ENCODE results near the gene TRIM65. TPM values are rescaled to one million over a fixed set of nuclear protein-coding genes. Genes with fewer than 3 reads are reported as not detected.

The TRIM65 gene
- total and polyA plus RNA-seq, 2 donors from 2014 or later, result 11.5 to 23.6 TPM

DNA sequence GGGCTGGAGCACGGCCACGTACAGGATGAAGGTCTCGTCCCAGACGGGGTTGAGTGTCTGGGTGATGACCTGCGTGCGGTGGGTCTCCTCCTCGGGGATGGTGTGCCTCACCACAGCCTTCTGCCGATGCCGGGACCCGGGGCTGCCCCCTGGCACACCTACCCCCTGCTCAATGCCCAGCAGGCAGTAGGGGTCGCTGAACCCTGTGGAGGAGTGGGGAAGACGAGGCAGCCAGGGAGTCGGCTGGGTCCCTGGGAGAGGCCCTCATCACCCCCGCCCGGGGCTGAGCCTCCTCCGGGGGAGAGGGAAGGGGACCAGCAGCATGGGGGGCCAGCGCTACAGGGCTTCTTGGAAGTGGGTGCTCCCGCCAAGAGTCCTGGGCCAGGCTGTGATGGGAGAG is 54.3 kb downstream of the TRIM65 start:
- no peaks in the 10 kb centered on the region for H3K9me3 ChIP-seq (ENCODE audit: control insufficient read depth in 2 of 3, insufficient read depth in 1 of 3, low read length in 3 of 3)
- H3K9ac ChIP-seq (ENCODE audit: low read length in 3 of 3), result no peak overlapping the region
- DNase-seq (no peak), FAIRE-seq (no peak)
- H3K27ac ChIP-seq (ENCODE audit: low read depth in 2 of 2, low read length in 2 of 2), result no peak overlapping the region
- no peaks in the 10 kb centered on the region for H3K27me3 ChIP-seq (ENCODE audit: control insufficient read depth, insufficient read depth, low read length)
- TF ChIP-seq, protein P1, sequence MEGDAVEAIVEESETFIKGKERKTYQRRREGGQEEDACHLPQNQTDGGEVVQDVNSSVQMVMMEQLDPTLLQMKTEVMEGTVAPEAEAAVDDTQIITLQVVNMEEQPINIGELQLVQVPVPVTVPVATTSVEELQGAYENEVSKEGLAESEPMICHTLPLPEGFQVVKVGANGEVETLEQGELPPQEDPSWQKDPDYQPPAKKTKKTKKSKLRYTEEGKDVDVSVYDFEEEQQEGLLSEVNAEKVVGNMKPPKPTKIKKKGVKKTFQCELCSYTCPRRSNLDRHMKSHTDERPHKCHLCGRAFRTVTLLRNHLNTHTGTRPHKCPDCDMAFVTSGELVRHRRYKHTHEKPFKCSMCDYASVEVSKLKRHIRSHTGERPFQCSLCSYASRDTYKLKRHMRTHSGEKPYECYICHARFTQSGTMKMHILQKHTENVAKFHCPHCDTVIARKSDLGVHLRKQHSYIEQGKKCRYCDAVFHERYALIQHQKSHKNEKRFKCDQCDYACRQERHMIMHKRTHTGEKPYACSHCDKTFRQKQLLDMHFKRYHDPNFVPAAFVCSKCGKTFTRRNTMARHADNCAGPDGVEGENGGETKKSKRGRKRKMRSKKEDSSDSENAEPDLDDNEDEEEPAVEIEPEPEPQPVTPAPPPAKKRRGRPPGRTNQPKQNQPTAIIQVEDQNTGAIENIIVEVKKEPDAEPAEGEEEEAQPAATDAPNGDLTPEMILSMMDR (IDR thresholded peaks at IDR 0.05; ENCODE audit: borderline replicate concordance, extremely low read depth, insufficient read depth), result no peak
- peaks cover 0 to 14% (median 9%) of the 10 kb centered on the region in 3 donors for H3K36me3 ChIP-seq (ENCODE audit: control insufficient read depth in 2 of 3, insufficient read depth in 3 of 3, low read length in 3 of 3)
- no peak overlapping the region for H3K4me3 ChIP-seq (ENCODE audit: low read length in 3 of 3)
- H3K4me1 ChIP-seq (ENCODE audit: control insufficient read depth in 2 of 3, insufficient read depth in 2 of 3, low read depth in 1 of 3, low read length in 3 of 3), result peaks cover 0 to 20% (median 9%) of the 10 kb centered on the region in 3 donors
- intact Hi-C loops (cut with DNase I), result no loop called here

DNA sequence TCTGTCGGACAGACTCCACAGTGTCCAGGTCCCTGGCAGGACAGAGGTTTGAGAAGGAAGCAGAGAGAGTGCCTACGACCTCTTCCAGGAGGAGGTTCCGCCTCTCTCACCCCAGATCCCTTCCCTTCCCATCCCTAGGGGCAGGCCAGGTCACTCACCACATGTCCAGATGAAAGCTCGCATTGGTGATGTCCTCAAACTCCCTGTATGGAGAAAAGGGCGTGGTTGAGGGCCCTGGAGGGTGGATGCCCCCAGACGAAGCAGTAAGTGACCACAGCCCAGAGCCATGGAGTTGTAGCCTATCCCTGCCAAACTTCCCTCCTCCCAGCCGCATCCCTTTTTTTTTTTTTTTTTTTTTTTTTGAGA is 56.0 kb downstream of the TRIM65 start:
- no peaks in the 10 kb centered on the region for H3K36me3 ChIP-seq (ENCODE audit: control insufficient read depth in 2 of 3, insufficient read depth in 3 of 3, low read length in 3 of 3)
- H3K4me3 ChIP-seq (ENCODE audit: low read length in 3 of 3), result no peak overlapping the region
- H3K27ac ChIP-seq (ENCODE audit: low read depth in 2 of 2, low read length in 2 of 2), result no peak overlapping the region
- DNase-seq, result no peak
- no peaks in the 10 kb centered on the region for H3K9me3 ChIP-seq (ENCODE audit: control insufficient read depth in 2 of 3, insufficient read depth in 1 of 3, low read length in 3 of 3)
- no peaks in the 10 kb centered on the region for H3K27me3 ChIP-seq (ENCODE audit: control insufficient read depth, insufficient read depth, low read length)
- peaks cover 0 to 10% (median 9%) of the 10 kb centered on the region in 3 donors for H3K4me1 ChIP-seq (ENCODE audit: control insufficient read depth in 2 of 3, insufficient read depth in 2 of 3, low read depth in 1 of 3, low read length in 3 of 3)
- no peak for FAIRE-seq
- no peak overlapping the region for H3K9ac ChIP-seq (ENCODE audit: low read length in 3 of 3)
- intact Hi-C loops (cut with DNase I), result no loop called here
- TF ChIP-seq, protein P1 (IDR thresholded peaks at IDR 0.05; ENCODE audit: borderline replicate concordance, extremely low read depth, insufficient read depth), result no peak

DNA sequence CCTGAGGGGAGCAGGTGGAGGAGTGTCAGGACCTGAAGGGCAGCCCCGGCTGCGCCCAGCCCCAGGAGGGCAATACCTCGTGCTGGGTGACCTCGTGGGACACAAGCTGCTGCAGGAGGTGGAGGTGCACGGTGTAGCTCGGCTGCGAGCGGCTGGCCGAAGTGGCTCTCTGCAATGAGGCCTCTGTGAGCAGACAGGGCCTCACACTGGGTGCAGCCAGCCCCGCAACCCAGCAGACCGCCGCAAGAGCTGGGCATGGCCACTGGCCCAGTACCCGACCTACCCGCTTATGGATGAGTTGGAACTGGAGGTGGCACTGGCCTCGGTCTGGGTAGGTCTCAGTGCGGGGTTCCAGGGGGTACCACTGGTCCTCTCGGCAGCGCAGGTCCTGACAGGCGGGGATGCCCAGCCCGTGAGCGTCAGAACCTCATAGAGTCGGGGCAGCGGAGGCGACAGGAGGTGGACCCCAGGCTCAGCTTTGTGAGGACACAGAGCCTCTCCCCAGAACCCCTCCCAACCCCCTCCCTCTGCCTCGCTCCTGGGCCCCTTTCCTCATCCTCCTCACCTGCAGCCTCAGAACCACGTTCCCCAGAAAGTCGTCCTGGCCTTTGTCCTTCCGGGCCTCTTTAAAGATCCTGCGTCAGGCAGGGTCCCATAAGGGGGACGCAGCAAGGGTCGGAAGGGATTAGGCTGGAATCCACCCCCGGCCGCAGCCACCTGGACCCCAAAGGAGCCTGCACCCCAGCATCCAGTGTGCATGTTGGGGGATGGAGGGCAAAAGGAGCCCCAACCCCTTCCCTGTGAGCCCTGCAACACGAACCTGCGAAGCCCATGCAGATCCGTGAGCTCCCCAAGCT is 56.6 kb downstream of the TRIM65 start:
- Histone ChIP-seq H3K4me3 (ENCODE audit: low read length in 3 of 3) (no peak overlapping the region), H3K9me3 (ENCODE audit: control insufficient read depth in 2 of 3, insufficient read depth in 1 of 3, low read length in 3 of 3) (no peaks in the 10 kb centered on the region), H3K36me3 (ENCODE audit: control insufficient read depth in 2 of 3, insufficient read depth in 3 of 3, low read length in 3 of 3) (no peaks in the 10 kb centered on the region), H3K9ac (ENCODE audit: low read length in 3 of 3) (no peak overlapping the region), H3K4me1 (ENCODE audit: control insufficient read depth in 2 of 3, insufficient read depth in 2 of 3, low read depth in 1 of 3, low read length in 3 of 3) (peaks cover 0 to 5% (median 4%) of the 10 kb centered on the region in 3 donors), H3K27ac (ENCODE audit: low read depth in 2 of 2, low read length in 2 of 2) (no peak overlapping the region), H3K27me3 (ENCODE audit: control insufficient read depth, insufficient read depth, low read length) (no peaks in the 10 kb centered on the region)
- DNase-seq, result no peak
- intact Hi-C loops (cut with DNase I), result no loop called here
- TF ChIP-seq, protein P1 (IDR thresholded peaks at IDR 0.05; ENCODE audit: borderline replicate concordance, extremely low read depth, insufficient read depth), result no peak
- no peak for FAIRE-seq

Other genes with a start within 250 kb of the TRIM65 start
- 51.6 TPM for gene RECQL5, start 229.8 kb downstream of the TRIM65 start, total RNA-seq
- gene RECQL5, start 229.8 kb downstream of the TRIM65 start, polyA plus RNA-seq (ENCODE audit: insufficient read depth, low read depth, low replicate concordance), result 40.0 TPM
- 95.1 TPM for gene SAP30BP, start 229.6 kb downstream of the TRIM65 start, total RNA-seq
- 62.9 TPM for gene SAP30BP, start 229.6 kb downstream of the TRIM65 start, polyA plus RNA-seq (ENCODE audit: insufficient read depth, low read depth, low replicate concordance)
- gene ITGB4, start 175.5 kb downstream of the TRIM65 start, total RNA-seq, result 149 TPM
- gene ITGB4, start 175.5 kb downstream of the TRIM65 start, polyA plus RNA-seq (ENCODE audit: insufficient read depth, low read depth, low replicate concordance), result 15.7 TPM
- gene GALK1, start 131.8 kb downstream of the TRIM65 start, total RNA-seq, result 34.5 TPM
- gene GALK1, start 131.8 kb downstream of the TRIM65 start, polyA plus RNA-seq (ENCODE audit: insufficient read depth, low read depth, low replicate concordance), result 105 TPM
- 35.5 TPM for gene UNK, start 112.1 kb downstream of the TRIM65 start, total RNA-seq
- gene UNK, start 112.1 kb downstream of the TRIM65 start, polyA plus RNA-seq (ENCODE audit: insufficient read depth, low read depth, low replicate concordance), result 12.0 TPM
- 26.1 TPM for gene UNC13D, start 52.5 kb downstream of the TRIM65 start, total RNA-seq
- 3.8 TPM for gene UNC13D, start 52.5 kb downstream of the TRIM65 start, polyA plus RNA-seq (ENCODE audit: insufficient read depth, low read depth, low replicate concordance)
- 135 TPM for gene WBP2, start 41.6 kb downstream of the TRIM65 start, total RNA-seq
- 151 TPM for gene WBP2, start 41.6 kb downstream of the TRIM65 start, polyA plus RNA-seq (ENCODE audit: insufficient read depth, low read depth, low replicate concordance)
- gene TRIM47, start 18.4 kb downstream of the TRIM65 start, total RNA-seq, result 118 TPM
- gene TRIM47, start 18.4 kb downstream of the TRIM65 start, polyA plus RNA-seq (ENCODE audit: insufficient read depth, low read depth, low replicate concordance), result 95.0 TPM
- gene MRPL38, start 7.9 kb upstream of the TRIM65 start, total RNA-seq, result 89.8 TPM
- gene MRPL38, start 7.9 kb upstream of the TRIM65 start, polyA plus RNA-seq (ENCODE audit: insufficient read depth, low read depth, low replicate concordance), result 114 TPM
- gene FBF1, start 44.1 kb upstream of the TRIM65 start, total RNA-seq, result 11.5 TPM
- 5.7 TPM for gene FBF1, start 44.1 kb upstream of the TRIM65 start, polyA plus RNA-seq (ENCODE audit: insufficient read depth, low read depth, low replicate concordance)
- 60.6 TPM for gene ACOX1, start 82.2 kb upstream of the TRIM65 start, total RNA-seq
- 24.7 TPM for gene ACOX1, start 82.2 kb upstream of the TRIM65 start, polyA plus RNA-seq (ENCODE audit: insufficient read depth, low read depth, low replicate concordance)
- gene TEN1, start 82.3 kb upstream of the TRIM65 start, total RNA-seq, result 21.3 TPM
- 40.8 TPM for gene TEN1, start 82.3 kb upstream of the TRIM65 start, polyA plus RNA-seq (ENCODE audit: insufficient read depth, low read depth, low replicate concordance)
- gene CDK3, start 103.9 kb upstream of the TRIM65 start, total RNA-seq, result 7.1 TPM
- gene CDK3, start 103.9 kb upstream of the TRIM65 start, polyA plus RNA-seq (ENCODE audit: insufficient read depth, low read depth, low replicate concordance), result 7.4 TPM
- 23.5 TPM for gene EVPL, start 130.4 kb upstream of the TRIM65 start, total RNA-seq
- 11.1 TPM for gene EVPL, start 130.4 kb upstream of the TRIM65 start, polyA plus RNA-seq (ENCODE audit: insufficient read depth, low read depth, low replicate concordance)
- gene SRP68, start 175.6 kb upstream of the TRIM65 start, total RNA-seq, result 68.1 TPM
- 52.7 TPM for gene SRP68, start 175.6 kb upstream of the TRIM65 start, polyA plus RNA-seq (ENCODE audit: insufficient read depth, low read depth, low replicate concordance)
- not detected for gene GALR2, start 177.8 kb upstream of the TRIM65 start, total RNA-seq
- not detected for gene GALR2, start 177.8 kb upstream of the TRIM65 start, polyA plus RNA-seq (ENCODE audit: insufficient read depth, low read depth, low replicate concordance)
- gene ZACN, start 182.2 kb upstream of the TRIM65 start, total RNA-seq, result 0.22 TPM
- gene ZACN, start 182.2 kb upstream of the TRIM65 start, polyA plus RNA-seq (ENCODE audit: insufficient read depth, low read depth, low replicate concordance), result not detected
- gene EXOC7, start 206.8 kb upstream of the TRIM65 start, total RNA-seq, result 143 TPM
- 83.2 TPM for gene EXOC7, start 206.8 kb upstream of the TRIM65 start, polyA plus RNA-seq (ENCODE audit: insufficient read depth, low read depth, low replicate concordance)
- 6.8 TPM for gene FOXJ1, start 244.3 kb upstream of the TRIM65 start, total RNA-seq
- gene FOXJ1, start 244.3 kb upstream of the TRIM65 start, polyA plus RNA-seq (ENCODE audit: insufficient read depth, low read depth, low replicate concordance), result 3.4 TPM

All from kidney (tissue), 14 donors.